Hematopoietic multipotent progenitor cell treated with erythropoietin and hydrocortisone succinate and interleukin-3 and kit ligand, for 4 days (in vitro differentiated cells): Measurements from ENCODE around the gene COL20A1.
"Not testable (repeated sequence)": the region's sequence is repeated elsewhere in the genome, so short reads cannot be mapped to it uniquely, and the experiment has no call there.

Source experiments
- DNase-seq: peaks from one replicate; pipeline ENCODE4 v3.0.0-alpha.2; 2015

COL20A1 gene

GRCh38 chr20:63292904-63293303, at the start of gene COL20A1:
Gene COL20A1 (plus strand): TSS chr20:63293186. CDS start chr20:63295108, 1,922 bp downstream.
- DNase-seq, result no peak

GRCh38 chr20:63243604-63244247, 49.3 kb upstream of the COL20A1 start:
- no peak for DNase-seq

- DNase-seq, result no peak
Measured at GRCh38 chr20:63244468-63244867, 48.5 kb upstream of the COL20A1 start.

GRCh38 chr20:63246490-63247288, 46.3 kb upstream of the COL20A1 start:
- DNase-seq, result no peak

- DNase-seq, result no peak
Measured at GRCh38 chr20:63247671-63248228, 45.2 kb upstream of the COL20A1 start.

- no peak for DNase-seq
Measured at GRCh38 chr20:63248835-63249591, 44.0 kb upstream of the COL20A1 start.

- no peak for DNase-seq
Measured at GRCh38 chr20:63249891-63250290, 43.1 kb upstream of the COL20A1 start.

- DNase-seq, result not testable (repeated sequence)
Measured at GRCh38 chr20:63251350-63251749, 41.6 kb upstream of the COL20A1 start.

GRCh38 chr20:63252284-63252711, 40.7 kb upstream of the COL20A1 start:
- no peak for DNase-seq

- DNase-seq, result no peak
Measured at GRCh38 chr20:63253065-63253437, 39.9 kb upstream of the COL20A1 start.

- no peak for DNase-seq
Measured at GRCh38 chr20:63253438-63254231, 39.4 kb upstream of the COL20A1 start.

GRCh38 chr20:63254232-63254605, 38.8 kb upstream of the COL20A1 start, which contains the start of gene NKAIN4:
Gene NKAIN4 (minus strand): TSS chr20:63254463. CDS start chr20:63254450, 13 bp downstream.
- DNase-seq, result no peak

- DNase-seq, result no peak
Measured at GRCh38 chr20:63254606-63255384, 38.2 kb upstream of the COL20A1 start.

GRCh38 chr20:63255931-63256704, 36.9 kb upstream of the COL20A1 start:
- DNase-seq, result no peak

GRCh38 chr20:63256954-63257353, 36.0 kb upstream of the COL20A1 start:
- DNase-seq, result no peak

GRCh38 chr20:63257629-63258028, 35.4 kb upstream of the COL20A1 start:
- no peak for DNase-seq

GRCh38 chr20:63258781-63259180, 34.2 kb upstream of the COL20A1 start:
- DNase-seq, result no peak

- DNase-seq, result no peak
Measured at GRCh38 chr20:63259734-63260460, 33.1 kb upstream of the COL20A1 start.

GRCh38 chr20:63260521-63260920, 32.5 kb upstream of the COL20A1 start:
- no peak for DNase-seq
